HG03558 (cell line): ENCODE measurements around the gene TBX5.
"Not testable (repeated sequence)": the region's sequence is repeated elsewhere in the genome, so short reads cannot be mapped to it uniquely, and the experiment has no call there.

ENCODE experiments used
- ATAC-seq: cut with Tn5 transposase; IDR thresholded peaks from one replicate; pipeline ENCODE4 v1.9.1; 2021; ENCODE audit warnings: moderate number of reproducible peaks; ENCODE audit not compliant: unreplicated experiment; ENCODE audit errors: extremely low read depth

The TBX5 gene

GRCh38 chr12:114393569-114393968 is 12.4 kb downstream of the TBX5 start:
- ATAC-seq, result no peak

GRCh38 chr12:114392909-114393308 is 13.0 kb downstream of the TBX5 start:
- no peak for ATAC-seq

- no peak for ATAC-seq
These were observed 14.9 kb downstream of the TBX5 start for GRCh38 chr12:114391088-114391487.

- ATAC-seq, result no peak
These were observed 21.2 kb downstream of the TBX5 start for GRCh38 chr12:114384739-114385138.

GRCh38 chr12:114381177-114381576 is 24.8 kb downstream of the TBX5 start:
- no peak for ATAC-seq

- ATAC-seq, result no peak
These were observed 34.2 kb downstream of the TBX5 start for GRCh38 chr12:114371733-114372132.

- ATAC-seq, result no peak
These were observed 34.7 kb downstream of the TBX5 start for GRCh38 chr12:114371250-114371649.

- ATAC-seq, result no peak
These were observed 37.1 kb downstream of the TBX5 start for GRCh38 chr12:114368685-114369452.

GRCh38 chr12:114361992-114362391 is 44.0 kb downstream of the TBX5 start:
- no peak for ATAC-seq

- ATAC-seq, result no peak
These were observed 44.4 kb downstream of the TBX5 start for GRCh38 chr12:114361545-114361944.

- ATAC-seq, result no peak
These were observed 45.5 kb downstream of the TBX5 start for GRCh38 chr12:114360485-114360884.

GRCh38 chr12:114355389-114356088 is 50.4 kb downstream of the TBX5 start:
- ATAC-seq, result no peak

- ATAC-seq, result not testable (repeated sequence)
These were observed 56.7 kb downstream of the TBX5 start for GRCh38 chr12:114349239-114349638.

- ATAC-seq, result no peak
These were observed 58.1 kb downstream of the TBX5 start for GRCh38 chr12:114347861-114348260.

- no peak for ATAC-seq
These were observed 61.1 kb downstream of the TBX5 start for GRCh38 chr12:114344831-114345230.

GRCh38 chr12:114344303-114344663 is 61.7 kb downstream of the TBX5 start:
- ATAC-seq, result no peak

GRCh38 chr12:114343585-114344302 is 62.2 kb downstream of the TBX5 start:
- no peak for ATAC-seq

- ATAC-seq, result no peak
These were observed 63.3 kb downstream of the TBX5 start for GRCh38 chr12:114342656-114343055.

GRCh38 chr12:114341635-114342034 is 64.3 kb downstream of the TBX5 start:
- ATAC-seq, result no peak

GRCh38 chr12:114340231-114340630 is 65.7 kb downstream of the TBX5 start:
- ATAC-seq, result no peak

- ATAC-seq, result no peak
These were observed 66.3 kb downstream of the TBX5 start for GRCh38 chr12:114339626-114340025.
